ENCODE data around the gene UGCG. TPM values are rescaled to one million over a fixed set of nuclear protein-coding genes. Genes with fewer than 3 reads are reported as not detected.
"Not testable (repeated sequence)": the region's sequence is repeated elsewhere in the genome, so short reads cannot be mapped to it uniquely, and the experiment has no call there.

UGCG gene
- total RNA-seq, 1 experiment from 2014 or later, result 75.5 TPM

DNA sequence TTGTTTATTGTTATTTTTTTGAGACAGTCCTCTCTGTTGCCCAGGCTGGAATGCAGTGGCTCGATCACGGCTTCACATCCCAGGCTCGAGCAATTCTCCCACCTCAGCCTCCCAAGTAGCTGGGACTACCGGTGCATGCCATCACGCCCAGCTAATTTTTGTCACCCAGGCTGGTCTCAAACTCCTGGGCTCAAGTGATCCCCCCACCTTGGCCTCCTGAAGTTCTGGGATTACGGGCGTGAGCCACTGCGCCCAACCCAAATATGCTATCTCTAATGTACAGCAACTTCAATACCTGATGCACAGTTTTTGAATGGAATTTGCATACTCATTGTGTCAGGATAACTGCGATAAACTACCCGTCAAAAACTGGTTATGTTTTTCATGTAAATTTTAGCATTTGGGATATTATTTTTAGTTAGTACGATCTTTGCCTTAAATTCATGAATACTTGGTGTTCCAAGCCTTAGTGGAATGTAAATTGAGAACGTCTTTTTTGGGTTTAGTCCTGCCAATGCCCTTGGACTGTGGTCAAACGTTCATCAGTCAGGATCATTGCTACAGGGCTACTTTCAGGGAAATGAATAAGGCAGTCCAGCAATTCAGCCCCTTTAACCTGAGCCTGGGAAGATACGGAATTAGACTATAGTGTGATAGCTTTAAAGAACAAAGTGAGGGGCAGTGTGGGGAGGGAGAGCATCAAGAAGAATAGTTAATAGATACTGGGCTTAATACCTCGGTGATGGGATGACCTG lies 4.4 kb downstream of the UGCG start:
- TF ChIP-seq, protein P1, sequence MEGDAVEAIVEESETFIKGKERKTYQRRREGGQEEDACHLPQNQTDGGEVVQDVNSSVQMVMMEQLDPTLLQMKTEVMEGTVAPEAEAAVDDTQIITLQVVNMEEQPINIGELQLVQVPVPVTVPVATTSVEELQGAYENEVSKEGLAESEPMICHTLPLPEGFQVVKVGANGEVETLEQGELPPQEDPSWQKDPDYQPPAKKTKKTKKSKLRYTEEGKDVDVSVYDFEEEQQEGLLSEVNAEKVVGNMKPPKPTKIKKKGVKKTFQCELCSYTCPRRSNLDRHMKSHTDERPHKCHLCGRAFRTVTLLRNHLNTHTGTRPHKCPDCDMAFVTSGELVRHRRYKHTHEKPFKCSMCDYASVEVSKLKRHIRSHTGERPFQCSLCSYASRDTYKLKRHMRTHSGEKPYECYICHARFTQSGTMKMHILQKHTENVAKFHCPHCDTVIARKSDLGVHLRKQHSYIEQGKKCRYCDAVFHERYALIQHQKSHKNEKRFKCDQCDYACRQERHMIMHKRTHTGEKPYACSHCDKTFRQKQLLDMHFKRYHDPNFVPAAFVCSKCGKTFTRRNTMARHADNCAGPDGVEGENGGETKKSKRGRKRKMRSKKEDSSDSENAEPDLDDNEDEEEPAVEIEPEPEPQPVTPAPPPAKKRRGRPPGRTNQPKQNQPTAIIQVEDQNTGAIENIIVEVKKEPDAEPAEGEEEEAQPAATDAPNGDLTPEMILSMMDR (IDR thresholded peaks at IDR 0.05; ENCODE audit: unreplicated experiment), result no peak
- no peak for DNase-seq
- intact Hi-C loops (cut with micrococcal nuclease; ENCODE audit: unreplicated experiment), result loop anchor here (2.0 to 5.0 kb wide), 2 partner anchors 14 to 56 kb away; no protein-coding TSS in a partner anchor
- Mint-ChIP-seq H3K36me3 (ENCODE audit: insufficient read depth, unreplicated experiment) (peaks cover 20% of the 10 kb centered on the region), H3K27me3 (ENCODE audit: unreplicated experiment) (no peaks in the 10 kb centered on the region), H3K27ac (ENCODE audit: unreplicated experiment) (no peak overlapping the region), H3K4me3 (ENCODE audit: low read depth, unreplicated experiment) (no peak overlapping the region), H3K4me1 (ENCODE audit: low read depth, unreplicated experiment) (peaks cover 24% of the 10 kb centered on the region), H3K9me3 (ENCODE audit: low read depth, unreplicated experiment) (no peaks in the 10 kb centered on the region)
- no TSS peak for BruUV-seq (replicated peaks)
- CTCF ChIA-PET, result no interaction called here

DNA sequence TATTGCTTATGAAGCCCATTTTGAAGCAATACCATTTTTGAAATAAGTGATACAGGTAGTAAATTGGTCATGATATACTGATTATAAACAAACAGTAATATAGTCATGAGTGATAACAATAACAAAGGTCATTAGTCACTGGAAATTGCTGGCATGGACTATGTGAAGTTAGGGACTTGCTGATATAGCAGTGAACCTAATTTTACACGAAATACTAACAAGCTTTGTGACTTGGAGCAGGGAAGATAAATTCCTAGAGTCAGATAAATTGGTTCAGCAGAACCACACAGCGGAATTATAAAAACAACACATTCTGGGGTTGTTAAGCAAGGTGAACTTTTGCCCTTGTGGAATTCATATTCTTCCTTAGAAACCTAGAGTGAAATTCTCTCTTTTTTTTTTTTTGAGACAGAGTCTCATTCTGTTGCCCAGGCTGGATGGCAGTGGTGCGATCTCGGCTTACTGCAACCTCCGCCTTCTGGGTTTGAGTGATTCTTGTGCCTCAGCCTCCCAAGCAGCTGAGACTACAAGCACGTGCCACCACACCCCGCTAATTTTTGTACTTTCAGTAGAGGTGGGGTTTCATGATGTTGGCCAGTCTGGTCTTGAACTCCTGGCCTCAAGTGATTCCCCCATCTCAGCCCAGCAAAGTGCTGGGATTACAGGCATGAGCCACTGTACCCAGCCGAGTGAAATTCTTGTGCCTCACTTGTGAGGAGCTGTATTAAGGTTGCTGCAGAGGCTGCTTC lies 6.0 kb downstream of the UGCG start:
- TF ChIP-seq, protein P1 (IDR thresholded peaks at IDR 0.05; ENCODE audit: unreplicated experiment), result no peak
- CTCF ChIA-PET, result interaction anchor here (1.2 kb wide), 1 partner anchor 120 kb away, joined by 3 read pairs; no protein-coding TSS in a partner anchor
- H3K4me3 Mint-ChIP-seq (ENCODE audit: low read depth, unreplicated experiment), result peak overlapping the region; percentile 18
- H3K27ac Mint-ChIP-seq (ENCODE audit: unreplicated experiment), result no peak overlapping the region
- BruUV-seq (replicated peaks), result no TSS peak
- H3K4me1 Mint-ChIP-seq (ENCODE audit: low read depth, unreplicated experiment), result peaks cover 38% of the 10 kb centered on the region
- intact Hi-C loops (cut with micrococcal nuclease; ENCODE audit: unreplicated experiment), result loop anchor here (5.0 kb wide), 1 partner anchor 55 kb away; no protein-coding TSS in a partner anchor
- no peaks in the 10 kb centered on the region for H3K27me3 Mint-ChIP-seq (ENCODE audit: unreplicated experiment)
- DNase-seq, result no peak
- H3K9me3 Mint-ChIP-seq (ENCODE audit: low read depth, unreplicated experiment), result no peaks in the 10 kb centered on the region
- peaks cover 32% of the 10 kb centered on the region for H3K36me3 Mint-ChIP-seq (ENCODE audit: insufficient read depth, unreplicated experiment)

DNA sequence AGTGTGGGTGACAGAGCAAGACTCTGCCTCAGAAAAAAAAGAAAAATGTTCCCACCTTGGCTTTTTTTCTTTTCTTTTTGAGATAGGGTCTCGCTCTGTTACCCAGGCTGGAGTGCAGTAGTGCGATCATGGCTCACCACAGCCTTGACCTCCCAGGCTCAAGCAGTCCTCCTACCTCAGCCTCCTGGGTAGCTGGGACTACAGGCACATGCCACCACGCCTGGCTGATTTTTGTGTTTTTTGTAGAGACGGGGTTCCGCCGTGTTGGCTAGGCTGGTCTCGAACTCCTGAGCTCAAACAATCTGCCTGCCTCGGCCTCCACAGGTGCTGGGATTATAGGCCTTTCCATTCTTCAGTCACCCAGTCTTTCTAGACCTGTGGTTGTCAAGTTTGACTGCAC lies 6.9 kb downstream of the UGCG start:
- Mint-ChIP-seq H3K27ac (ENCODE audit: unreplicated experiment) (peak overlapping the region; percentile 83), H3K4me1 (ENCODE audit: low read depth, unreplicated experiment) (peaks cover 46% of the 10 kb centered on the region), H3K36me3 (ENCODE audit: insufficient read depth, unreplicated experiment) (peaks cover 41% of the 10 kb centered on the region), H3K4me3 (ENCODE audit: low read depth, unreplicated experiment) (peak overlapping the region; percentile 22)
- intact Hi-C loops (cut with micrococcal nuclease; ENCODE audit: unreplicated experiment), result loop anchor here (5.0 kb wide), 1 partner anchor 54 kb away; no protein-coding TSS in a partner anchor
- not testable (repeated sequence) for H3K9me3 Mint-ChIP-seq (ENCODE audit: low read depth, unreplicated experiment); H3K27me3 Mint-ChIP-seq (ENCODE audit: unreplicated experiment); BruUV-seq (replicated peaks); DNase-seq
- CTCF ChIA-PET, result interaction anchor here (1.2 kb wide), 2 partner anchors 13 to 119 kb away, joined by 3 read pairs; no protein-coding TSS in a partner anchor

DNA sequence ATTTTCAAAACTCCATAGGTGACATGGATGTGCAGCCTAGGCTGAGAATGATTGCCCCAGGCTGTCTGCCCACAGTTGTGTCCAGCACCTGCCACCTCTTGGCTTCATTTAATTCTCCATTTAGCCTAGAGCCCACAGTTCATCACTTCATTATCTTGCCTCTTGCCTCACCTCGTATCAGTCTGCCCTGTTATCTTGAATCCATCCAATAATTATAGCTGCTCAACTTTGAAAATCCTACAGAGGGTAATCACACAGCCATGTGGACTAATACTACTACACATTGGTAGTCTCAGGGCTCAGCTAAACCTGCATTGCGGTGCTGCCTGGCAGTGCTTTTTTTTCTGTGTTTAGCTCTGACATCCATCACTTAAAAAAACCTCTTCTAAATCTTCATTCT lies 7.4 kb downstream of the UGCG start:
- H3K27ac Mint-ChIP-seq (ENCODE audit: unreplicated experiment), result peak overlapping the region; percentile 83
- H3K9me3 Mint-ChIP-seq (ENCODE audit: low read depth, unreplicated experiment), result no peaks in the 10 kb centered on the region
- TF ChIP-seq, protein P1 (IDR thresholded peaks at IDR 0.05; ENCODE audit: unreplicated experiment), result no peak
- no TSS peak for BruUV-seq (replicated peaks)
- intact Hi-C loops (cut with micrococcal nuclease; ENCODE audit: unreplicated experiment), result loop anchor here (5.0 kb wide), 1 partner anchor 53 kb away; no protein-coding TSS in a partner anchor
- DNase-seq, result no peak
- H3K27me3 Mint-ChIP-seq (ENCODE audit: unreplicated experiment), result no peaks in the 10 kb centered on the region
- peaks cover 46% of the 10 kb centered on the region for H3K36me3 Mint-ChIP-seq (ENCODE audit: insufficient read depth, unreplicated experiment)
- peak overlapping the region; percentile 22 for H3K4me3 Mint-ChIP-seq (ENCODE audit: low read depth, unreplicated experiment)
- H3K4me1 Mint-ChIP-seq (ENCODE audit: low read depth, unreplicated experiment), result peaks cover 46% of the 10 kb centered on the region
- CTCF ChIA-PET, result interaction anchor here (1.1 to 1.2 kb wide), 2 partner anchors 13 to 118 kb away, joined by 3 read pairs; no protein-coding TSS in a partner anchor
